ENCODE data around the gene MAGI3.
A peak's percentile ranks its signal among the peaks of the same experiment; 100 is the strongest.

Gene MAGI3

GRCh38 chr1:113670650-113671049 is 280.3 kb downstream of the MAGI3 start:
- H2AFZ ChIP-seq (ENCODE audit: low read length, unreplicated experiment), result no peak overlapping the region
- H3K79me2 ChIP-seq (ENCODE audit: control insufficient read depth, insufficient read depth, low read length, unreplicated experiment), result no peaks in the 10 kb centered on the region
- H3K4me1 ChIP-seq (ENCODE audit: control insufficient read depth, insufficient read depth, low read length, unreplicated experiment), result peaks cover 11% of the 10 kb centered on the region
- no peaks in the 10 kb centered on the region for H3K27me3 ChIP-seq (ENCODE audit: insufficient read depth, low read length)
- no peak overlapping the region for H3K27ac ChIP-seq (ENCODE audit: low read depth, low read length)
- H3K36me3 ChIP-seq (ENCODE audit: insufficient read depth, low read length), result peaks cover 10% of the 10 kb centered on the region; the same call in 1 of the 2 replicates
- H3K4me3 ChIP-seq (ENCODE audit: low read depth, low read length), result no peak overlapping the region

GRCh38 chr1:113672491-113672890 is 282.2 kb downstream of the MAGI3 start:
- no peaks in the 10 kb centered on the region for H3K27me3 ChIP-seq (ENCODE audit: insufficient read depth, low read length)
- H3K4me1 ChIP-seq (ENCODE audit: control insufficient read depth, insufficient read depth, low read length, unreplicated experiment), result peaks cover 16% of the 10 kb centered on the region
- H2AFZ ChIP-seq (ENCODE audit: low read length, unreplicated experiment), result no peak overlapping the region
- no peaks in the 10 kb centered on the region for H3K79me2 ChIP-seq (ENCODE audit: control insufficient read depth, insufficient read depth, low read length, unreplicated experiment)
- 0 out of 2 replicates have a peak, but pooled peaks cover 7% of the 10 kb centered on the region for H3K36me3 ChIP-seq (ENCODE audit: insufficient read depth, low read length)
- H3K27ac ChIP-seq (ENCODE audit: low read depth, low read length), result no peak overlapping the region
- no peak overlapping the region for H3K4me3 ChIP-seq (ENCODE audit: low read depth, low read length)

GRCh38 chr1:113674591-113674990 is 284.3 kb downstream of the MAGI3 start:
- H3K27ac ChIP-seq (ENCODE audit: low read depth, low read length), result no peak overlapping the region
- H3K36me3 ChIP-seq (ENCODE audit: insufficient read depth, low read length), result 0 out of 2 replicates have a peak, but pooled peaks cover 7% of the 10 kb centered on the region
- peaks cover 19% of the 10 kb centered on the region for H3K4me1 ChIP-seq (ENCODE audit: control insufficient read depth, insufficient read depth, low read length, unreplicated experiment)
- H3K27me3 ChIP-seq (ENCODE audit: insufficient read depth, low read length), result no peaks in the 10 kb centered on the region
- H2AFZ ChIP-seq (ENCODE audit: low read length, unreplicated experiment), result no peak overlapping the region
- no peak overlapping the region for H3K4me3 ChIP-seq (ENCODE audit: low read depth, low read length)
- H3K79me2 ChIP-seq (ENCODE audit: control insufficient read depth, insufficient read depth, low read length, unreplicated experiment), result no peaks in the 10 kb centered on the region

- no peaks in the 10 kb centered on the region for H3K27me3 ChIP-seq (ENCODE audit: insufficient read depth, low read length)
- no peaks in the 10 kb centered on the region for H3K79me2 ChIP-seq (ENCODE audit: control insufficient read depth, insufficient read depth, low read length, unreplicated experiment)
- H3K27ac ChIP-seq (ENCODE audit: low read depth, low read length), result no peak overlapping the region
- no peak overlapping the region for H3K4me3 ChIP-seq (ENCODE audit: low read depth, low read length)
- H3K36me3 ChIP-seq (ENCODE audit: insufficient read depth, low read length), result 0 out of 2 replicates have a peak, but pooled peaks cover 7% of the 10 kb centered on the region
- H3K4me1 ChIP-seq (ENCODE audit: control insufficient read depth, insufficient read depth, low read length, unreplicated experiment), result peaks cover 19% of the 10 kb centered on the region
- no peak overlapping the region for H2AFZ ChIP-seq (ENCODE audit: low read length, unreplicated experiment)
These were observed 285.0 kb downstream of the MAGI3 start for GRCh38 chr1:113675302-113675701.

- Histone ChIP-seq H3K79me2 (ENCODE audit: control insufficient read depth, insufficient read depth, low read length, unreplicated experiment) (no peaks in the 10 kb centered on the region), H3K4me1 (ENCODE audit: control insufficient read depth, insufficient read depth, low read length, unreplicated experiment) (peaks cover 19% of the 10 kb centered on the region), H3K27ac (ENCODE audit: low read depth, low read length) (no peak overlapping the region), H3K4me3 (ENCODE audit: low read depth, low read length) (no peak overlapping the region), H3K36me3 (ENCODE audit: insufficient read depth, low read length) (0 out of 2 replicates have a peak, but pooled peaks cover 7% of the 10 kb centered on the region), H3K27me3 (ENCODE audit: insufficient read depth, low read length) (no peaks in the 10 kb centered on the region), H2AFZ (ENCODE audit: low read length, unreplicated experiment) (no peak overlapping the region)
These were observed 286.2 kb downstream of the MAGI3 start for GRCh38 chr1:113676524-113676923.

- H3K4me1 ChIP-seq (ENCODE audit: control insufficient read depth, insufficient read depth, low read length, unreplicated experiment), result peaks cover 19% of the 10 kb centered on the region
- 0 out of 2 replicates have a peak, but pooled peaks cover 7% of the 10 kb centered on the region for H3K36me3 ChIP-seq (ENCODE audit: insufficient read depth, low read length)
- H3K27ac ChIP-seq (ENCODE audit: low read depth, low read length), result no peak overlapping the region
- no peak overlapping the region for H3K4me3 ChIP-seq (ENCODE audit: low read depth, low read length)
- H2AFZ ChIP-seq (ENCODE audit: low read length, unreplicated experiment), result no peak overlapping the region
- no peaks in the 10 kb centered on the region for H3K79me2 ChIP-seq (ENCODE audit: control insufficient read depth, insufficient read depth, low read length, unreplicated experiment)
- no peaks in the 10 kb centered on the region for H3K27me3 ChIP-seq (ENCODE audit: insufficient read depth, low read length)
These were observed 287.2 kb downstream of the MAGI3 start for GRCh38 chr1:113677250-113678158.

GRCh38 chr1:113678159-113678469 is 287.8 kb downstream of the MAGI3 start:
- no peak overlapping the region for H3K4me3 ChIP-seq (ENCODE audit: low read depth, low read length)
- 0 out of 2 replicates have a peak, but pooled peaks cover 2% of the 10 kb centered on the region for H3K36me3 ChIP-seq (ENCODE audit: insufficient read depth, low read length)
- H2AFZ ChIP-seq (ENCODE audit: low read length, unreplicated experiment), result no peak overlapping the region
- H3K27ac ChIP-seq (ENCODE audit: low read depth, low read length), result no peak overlapping the region
- no peaks in the 10 kb centered on the region for H3K79me2 ChIP-seq (ENCODE audit: control insufficient read depth, insufficient read depth, low read length, unreplicated experiment)
- no peaks in the 10 kb centered on the region for H3K27me3 ChIP-seq (ENCODE audit: insufficient read depth, low read length)
- peaks cover 19% of the 10 kb centered on the region for H3K4me1 ChIP-seq (ENCODE audit: control insufficient read depth, insufficient read depth, low read length, unreplicated experiment)

GRCh38 chr1:113681596-113682337 is 291.5 kb downstream of the MAGI3 start:
- H3K36me3 ChIP-seq (ENCODE audit: insufficient read depth, low read length), result no peaks in the 10 kb centered on the region
- H3K27ac ChIP-seq (ENCODE audit: low read depth, low read length), result no peak overlapping the region
- no peaks in the 10 kb centered on the region for H3K79me2 ChIP-seq (ENCODE audit: control insufficient read depth, insufficient read depth, low read length, unreplicated experiment)
- no peaks in the 10 kb centered on the region for H3K27me3 ChIP-seq (ENCODE audit: insufficient read depth, low read length)
- H2AFZ ChIP-seq (ENCODE audit: low read length, unreplicated experiment), result no peak overlapping the region
- peaks cover 22% of the 10 kb centered on the region for H3K4me1 ChIP-seq (ENCODE audit: control insufficient read depth, insufficient read depth, low read length, unreplicated experiment)
- H3K4me3 ChIP-seq (ENCODE audit: low read depth, low read length), result no peak overlapping the region

GRCh38 chr1:113683384-113684152 is 293.3 kb downstream of the MAGI3 start:
- Histone ChIP-seq H3K4me3 (ENCODE audit: low read depth, low read length) (no peak overlapping the region), H3K79me2 (ENCODE audit: control insufficient read depth, insufficient read depth, low read length, unreplicated experiment) (no peaks in the 10 kb centered on the region), H3K36me3 (ENCODE audit: insufficient read depth, low read length) (no peaks in the 10 kb centered on the region), H3K4me1 (ENCODE audit: control insufficient read depth, insufficient read depth, low read length, unreplicated experiment) (peaks cover 14% of the 10 kb centered on the region), H3K27me3 (ENCODE audit: insufficient read depth, low read length) (no peaks in the 10 kb centered on the region), H3K27ac (ENCODE audit: low read depth, low read length) (peak overlapping the region; percentile 65), H2AFZ (ENCODE audit: low read length, unreplicated experiment) (peak overlapping the region; percentile 62)

GRCh38 chr1:113684153-113684541 is 293.8 kb downstream of the MAGI3 start:
- Histone ChIP-seq H3K36me3 (ENCODE audit: insufficient read depth, low read length) (no peaks in the 10 kb centered on the region), H3K79me2 (ENCODE audit: control insufficient read depth, insufficient read depth, low read length, unreplicated experiment) (no peaks in the 10 kb centered on the region), H3K27me3 (ENCODE audit: insufficient read depth, low read length) (no peaks in the 10 kb centered on the region), H3K4me3 (ENCODE audit: low read depth, low read length) (no peak overlapping the region), H3K4me1 (ENCODE audit: control insufficient read depth, insufficient read depth, low read length, unreplicated experiment) (peaks cover 14% of the 10 kb centered on the region), H2AFZ (ENCODE audit: low read length, unreplicated experiment) (no peak overlapping the region), H3K27ac (ENCODE audit: low read depth, low read length) (peak overlapping the region; percentile 65; the same call in 1 of the 2 replicates)
